GM21576 (cell line): ENCODE results near the gene MED16.
A peak's percentile ranks its signal among the peaks of the same experiment; 100 is the strongest.

Experiments used
- ATAC-seq: cut with Tn5 transposase; IDR thresholded peaks from one replicate; pipeline ENCODE4 v1.9.1; 2021; ENCODE audit warnings: mild to moderate bottlenecking, moderate library complexity; ENCODE audit not compliant: unreplicated experiment

The MED16 gene

GRCh38 chr19:928471-929202 is 35.6 kb upstream of the MED16 start:
- no peak for ATAC-seq

GRCh38 chr19:927780-928401 is 34.9 kb upstream of the MED16 start:
- no peak for ATAC-seq

- no peak for ATAC-seq
Observed at GRCh38 chr19:927351-927779, 34.4 kb upstream of the MED16 start.

GRCh38 chr19:926589-927350 is 33.8 kb upstream of the MED16 start:
- no peak for ATAC-seq

GRCh38 chr19:926323-926588 is 33.3 kb upstream of the MED16 start:
- no peak for ATAC-seq

- ATAC-seq = peak; percentile 38
Observed at GRCh38 chr19:925526-926322, 32.7 kb upstream of the MED16 start, which contains the start of gene ARID3A. Gene ARID3A, plus strand, starts transcription at chr19:926035. Its CDS starts 3,494 bp downstream, at chr19:929529.

- peak; percentile 35 for ATAC-seq
Observed at GRCh38 chr19:925087-925525, 32.1 kb upstream of the MED16 start.

- ATAC-seq = peak; percentile 1
Observed at GRCh38 chr19:924553-925086, 31.6 kb upstream of the MED16 start.

GRCh38 chr19:920051-920864 is 27.3 kb upstream of the MED16 start:
- no peak for ATAC-seq

- ATAC-seq = no peak
Observed at GRCh38 chr19:919199-920050, 26.4 kb upstream of the MED16 start.

- no peak for ATAC-seq
Observed at GRCh38 chr19:918481-919198, 25.7 kb upstream of the MED16 start.

GRCh38 chr19:918152-918437 is 25.1 kb upstream of the MED16 start:
- ATAC-seq = no peak

- ATAC-seq = no peak
Observed at GRCh38 chr19:917323-918151, 24.6 kb upstream of the MED16 start, which contains the start of gene KISS1R. Gene KISS1R, plus strand, starts transcription at chr19:917333. Its CDS starts 170 bp downstream, at chr19:917503.

- no peak for ATAC-seq
Observed at GRCh38 chr19:916645-917322, 23.8 kb upstream of the MED16 start.

GRCh38 chr19:913080-913748 is 20.2 kb upstream of the MED16 start, which contains the start of gene R3HDM4:
Gene R3HDM4, minus strand, starts transcription at chr19:913219. Its CDS starts 62 bp downstream, at chr19:913157.
- no peak for ATAC-seq
